Liver (tissue), 9 donors: Measurements from ENCODE around the gene ADGRV1. TPM values are rescaled to one million over a fixed set of nuclear protein-coding genes. Genes with fewer than 3 reads are reported as not detected.

Source experiments
- DNase-seq: peaks from one replicate; pipeline ENCODE4 v3.0.0-alpha.2; 2017; ENCODE audit warnings: low spot score
- H3K27ac ChIP-seq, 2 donors: one replicate each; pipeline ENCODE4 v1.7.0; 2013; ENCODE audit warnings: inconsistent platforms in 2 of 2, low read length in 2 of 2, control low read depth in 1 of 2, low read depth in 1 of 2, mild to moderate bottlenecking in 1 of 2
- H3K27me3 ChIP-seq, 4 donors: one replicate each; pipeline versions ENCODE4 v1.6.1 to v1.7.0; 2013; ENCODE audit warnings: low read length in 3 of 4, inconsistent platforms in 1 of 4, mild to moderate bottlenecking in 1 of 4, moderate library complexity in 1 of 4; ENCODE audit not compliant: control insufficient read depth in 4 of 4, insufficient read depth in 4 of 4
- H3K36me3 ChIP-seq, 4 donors: one replicate each; pipeline versions ENCODE4 v1.6.1 to v1.7.0; 2013; ENCODE audit warnings: low read length in 3 of 4, mild to moderate bottlenecking in 3 of 4, low read depth in 1 of 4, moderate library complexity in 1 of 4; ENCODE audit not compliant: control insufficient read depth in 4 of 4, insufficient read depth in 3 of 4
- H3K4me1 ChIP-seq, 4 donors: one replicate each; pipeline versions ENCODE4 v1.6.1 to v1.7.0; 2013; ENCODE audit warnings: low read length in 3 of 4, mild to moderate bottlenecking in 3 of 4, moderate library complexity in 1 of 4; ENCODE audit not compliant: control insufficient read depth in 4 of 4, insufficient read depth in 4 of 4
- H3K4me3 ChIP-seq, 3 donors: one replicate each; pipeline versions ENCODE4 v1.6.1 to v1.7.0; 2013; ENCODE audit warnings: low read length in 3 of 3, control low read depth in 1 of 3, low read depth in 1 of 3, mild to moderate bottlenecking in 1 of 3
- H3K9ac ChIP-seq, 2 donors: one replicate each; pipeline ENCODE4 v1.7.0; 2013; ENCODE audit warnings: low read length in 2 of 2, mild to moderate bottlenecking in 2 of 2, moderate library complexity in 2 of 2, control low read depth in 1 of 2, low read depth in 1 of 2
- H3K9me3 ChIP-seq, 4 donors: one replicate each; pipeline versions ENCODE4 v1.6.1 to v1.7.0; 2013; ENCODE audit warnings: low read length in 3 of 4; ENCODE audit not compliant: control insufficient read depth in 4 of 4
- ATF3 ChIP-seq: IDR thresholded peaks from 2 replicates; pipeline ENCODE4 v1.6.1; 2016; ENCODE audit warnings: antibody characterized with exemption
- CTCF ChIP-seq: fragments of 150-350 bp; IDR thresholded peaks from 2 replicates; pipeline ENCODE4 v1.5.1; 2017; ENCODE audit warnings: improper control_type of control experiment, low read depth, low read length; ENCODE audit not compliant: missing input control
- EGR1 ChIP-seq, 2 donors: IDR thresholded peaks; 2 replicates each; pipeline ENCODE4 v1.6.1; 2016 to 2018; ENCODE audit warnings: antibody characterized with exemption in 2 of 2, low read depth in 2 of 2
- FOXA1 ChIP-seq: IDR thresholded peaks from 2 replicates; pipeline ENCODE4 v1.6.1; 2016; ENCODE audit warnings: antibody characterized with exemption
- FOXA2 ChIP-seq: IDR thresholded peaks from 2 replicates; pipeline ENCODE4 v1.6.1; 2016; ENCODE audit warnings: antibody characterized with exemption
- GABPA ChIP-seq, 2 donors: IDR thresholded peaks in 1 of 2; conservative IDR thresholded peaks in 1 of 2; 2 replicates each; pipeline ENCODE4 v1.6.1; 2016; ENCODE audit warnings: antibody characterized with exemption in 2 of 2, mild to moderate bottlenecking in 1 of 2, moderate library complexity in 1 of 2
- HNF4A ChIP-seq, 2 donors: conservative IDR thresholded peaks; 2 replicates each; pipeline ENCODE4 v1.6.1; 2016; ENCODE audit warnings: antibody characterized with exemption in 2 of 2, mild to moderate bottlenecking in 2 of 2
- HNF4G ChIP-seq: IDR thresholded peaks from 2 replicates; pipeline ENCODE4 v1.6.1; 2016; ENCODE audit warnings: antibody characterized with exemption
- JUND ChIP-seq, 2 donors: IDR thresholded peaks; 2 replicates each; pipeline ENCODE4 v1.6.1; 2016; ENCODE audit warnings: antibody characterized with exemption in 2 of 2
- MAX ChIP-seq: IDR thresholded peaks from 2 replicates; pipeline ENCODE4 v1.6.1; 2016; ENCODE audit warnings: antibody characterized with exemption
- NR2F2 ChIP-seq: IDR thresholded peaks from 2 replicates; pipeline ENCODE4 v1.6.1; 2016; ENCODE audit warnings: antibody characterized with exemption
- RAD21 ChIP-seq, 2 donors: IDR thresholded peaks; 2 replicates each; pipeline ENCODE4 v1.6.1; 2016; ENCODE audit warnings: antibody characterized with exemption in 2 of 2, mild to moderate bottlenecking in 2 of 2
- REST ChIP-seq: IDR thresholded peaks from 2 replicates; pipeline ENCODE4 v1.6.1; 2016; ENCODE audit warnings: antibody characterized with exemption, mild to moderate bottlenecking
- RXRA ChIP-seq, 2 donors: IDR thresholded peaks; 2 replicates each; pipeline ENCODE4 v1.6.1; 2017 to 2018; ENCODE audit warnings: antibody characterized with exemption in 2 of 2, mild to moderate bottlenecking in 1 of 2
- SP1 ChIP-seq: IDR thresholded peaks from 2 replicates; pipeline ENCODE4 v1.6.1; 2018; ENCODE audit warnings: antibody characterized with exemption, mild to moderate bottlenecking
- TAF1 ChIP-seq: conservative IDR thresholded peaks from 2 replicates; pipeline ENCODE4 v1.6.1; 2016; ENCODE audit warnings: antibody characterized with exemption, mild to moderate bottlenecking
- YY1 ChIP-seq: IDR thresholded peaks from 2 replicates; pipeline ENCODE4 v1.6.1; 2016; ENCODE audit warnings: antibody characterized with exemption, mild to moderate bottlenecking
- ZBTB33 ChIP-seq: IDR thresholded peaks from 2 replicates; pipeline ENCODE4 v1.6.1; 2016; ENCODE audit warnings: antibody characterized with exemption
- whole genome bisulfite sequencing: extraction: QIAGEN DNeasy Blood & Tissue Kit; methylation state at CpG from one replicate; pipeline ENCODE4 v1.1.7; 2013; 5-methylcytosine and 5-hydroxymethylcytosine counted together
- polyA plus RNA-seq, 2 donors: library from polyadenylated mRNA; stranded (reverse) in 1 of 2; unstranded in 1 of 2; fragments of 200-250 nt in 1 of 2; fragments of >200 nt in 1 of 2; fragmentation: Nextera tagmentation in 1 of 2; extraction: Ambion mirVana in 1 of 2; gene quantifications; one replicate each; pipeline versions ENCODE4 v1.2.1 to v1.2.3, GENCODE V29; 2013 to 2015
- total RNA-seq, 2 donors: library from RNA; depleted of rRNA; stranded (reverse); fragments of >200 nt; gene quantifications; one replicate each; pipeline ENCODE4 v1.2.3, GENCODE V29; 2014
- donor health status: healthy.
- donor health status: healthy.
- donor health status: healthy.
- donor health status: healthy.
- donor health status: healthy.

ADGRV1 gene
- total and polyA plus RNA-seq, 4 donors, result 5.1 to 15.5 (median 9.6) TPM

- DNase-seq, result no peak
- 46% methylated on average over 1 of the region's 1 CpG for WGBS
These were observed 381.8 kb downstream of the ADGRV1 start for GRCh38 chr5:90940227-90940995.

More at GRCh38 chr5:90940227-90940995, 381.8 kb downstream of the ADGRV1 start:
- Histone ChIP-seq H3K27ac (no peak overlapping the region), H3K9ac (no peak overlapping the region), H3K9me3 (no peaks in the 10 kb centered on the region), H3K27me3 (no peaks in the 10 kb centered on the region), H3K36me3 (no peaks in the 10 kb centered on the region), H3K4me1 (no peaks in the 10 kb centered on the region), H3K4me3 (no peak overlapping the region)
- no peak for TF ChIP-seq ZBTB33
- no peak for TF ChIP-seq HNF4A (conservative IDR thresholded peaks at IDR 0.05)
- TF ChIP-seq TAF1, result no peak
- TF ChIP-seq RXRA (IDR thresholded peaks at IDR 0.05), result no peak
- no peak for TF ChIP-seq SP1
- no peak for TF ChIP-seq CTCF
- no peak for TF ChIP-seq NR2F2
- no peak for TF ChIP-seq RAD21 (IDR thresholded peaks at IDR 0.05)
- TF ChIP-seq GABPA (IDR thresholded peaks at IDR 0.05 in 1 of 2, conservative IDR thresholded peaks at IDR 0.05 in 1 of 2), result no peak
- TF ChIP-seq MAX, result no peak
- no peak for TF ChIP-seq YY1
- TF ChIP-seq REST, result no peak
- TF ChIP-seq JUND (IDR thresholded peaks at IDR 0.05), result no peak
- TF ChIP-seq FOXA1, result no peak
- TF ChIP-seq HNF4G, result no peak
- no peak for TF ChIP-seq FOXA2
- no peak for TF ChIP-seq ATF3
- no peak for TF ChIP-seq EGR1 (IDR thresholded peaks at IDR 0.05; ENCODE audit: low read depth in 2 of 2)
